DMS 273 (cell line): ENCODE results near the gene TRABD.

Experiments used
- DNase-seq: peaks from one replicate; lab custom pipeline; 2025; ENCODE audit not compliant: unreplicated experiment; lab: John Stamatoyannopoulos, UW

TRABD gene

GRCh38 chr22:50233223-50233622 is 47.5 kb downstream of the TRABD start:
- DNase-seq = no peak

DNA sequence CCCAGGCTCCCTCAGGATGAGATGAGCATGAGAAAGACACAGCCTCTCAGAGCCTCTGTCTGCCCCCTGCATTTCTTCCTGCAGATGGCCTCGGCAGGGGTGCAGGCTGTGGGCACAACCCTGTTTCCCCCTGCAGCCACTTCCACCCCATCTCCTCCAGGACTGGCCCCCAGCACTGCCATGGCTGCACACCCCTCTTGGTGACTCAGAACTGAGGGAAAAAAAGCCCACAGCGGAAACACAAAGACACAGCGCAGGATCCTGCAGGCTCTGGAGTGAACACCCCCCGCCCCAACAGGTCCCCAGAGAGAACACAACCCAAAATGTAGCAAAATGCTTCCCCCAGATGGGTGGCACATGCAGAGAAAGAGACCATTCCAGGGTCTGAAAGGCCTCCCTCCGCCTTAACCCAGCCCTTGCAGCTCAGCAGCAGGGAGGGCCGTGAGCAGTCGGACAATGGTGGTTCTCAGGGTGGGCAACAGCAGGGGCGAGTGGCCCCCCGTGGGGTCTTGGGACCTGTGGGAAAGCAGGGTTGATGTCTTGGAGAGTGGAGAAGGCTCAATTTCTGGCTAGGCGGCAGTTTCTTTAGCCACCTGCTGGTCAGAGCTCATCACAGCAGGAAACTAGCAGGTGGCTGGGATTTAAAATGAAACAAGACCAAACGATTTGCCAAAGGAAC is 51.2 kb downstream of the TRABD start:
- peak; percentile 30 for DNase-seq

- no peak for DNase-seq
These were observed 53.0 kb downstream of the TRABD start for GRCh38 chr22:50238755-50239154.

- DNase-seq = peak; percentile 25
These were observed 56.8 kb downstream of the TRABD start for GRCh38 chr22:50242406-50242949.

GRCh38 chr22:50243685-50244419 is 58.1 kb downstream of the TRABD start:
- DNase-seq = peak; percentile 48

GRCh38 chr22:50244420-50245213 is 58.9 kb downstream of the TRABD start, which contains the start of gene TUBGCP6:
Gene TUBGCP6 (minus strand): TSS chr22:50245023. CDS start chr22:50244459, 564 bp downstream.
- DNase-seq = peak; percentile 95

DNA sequence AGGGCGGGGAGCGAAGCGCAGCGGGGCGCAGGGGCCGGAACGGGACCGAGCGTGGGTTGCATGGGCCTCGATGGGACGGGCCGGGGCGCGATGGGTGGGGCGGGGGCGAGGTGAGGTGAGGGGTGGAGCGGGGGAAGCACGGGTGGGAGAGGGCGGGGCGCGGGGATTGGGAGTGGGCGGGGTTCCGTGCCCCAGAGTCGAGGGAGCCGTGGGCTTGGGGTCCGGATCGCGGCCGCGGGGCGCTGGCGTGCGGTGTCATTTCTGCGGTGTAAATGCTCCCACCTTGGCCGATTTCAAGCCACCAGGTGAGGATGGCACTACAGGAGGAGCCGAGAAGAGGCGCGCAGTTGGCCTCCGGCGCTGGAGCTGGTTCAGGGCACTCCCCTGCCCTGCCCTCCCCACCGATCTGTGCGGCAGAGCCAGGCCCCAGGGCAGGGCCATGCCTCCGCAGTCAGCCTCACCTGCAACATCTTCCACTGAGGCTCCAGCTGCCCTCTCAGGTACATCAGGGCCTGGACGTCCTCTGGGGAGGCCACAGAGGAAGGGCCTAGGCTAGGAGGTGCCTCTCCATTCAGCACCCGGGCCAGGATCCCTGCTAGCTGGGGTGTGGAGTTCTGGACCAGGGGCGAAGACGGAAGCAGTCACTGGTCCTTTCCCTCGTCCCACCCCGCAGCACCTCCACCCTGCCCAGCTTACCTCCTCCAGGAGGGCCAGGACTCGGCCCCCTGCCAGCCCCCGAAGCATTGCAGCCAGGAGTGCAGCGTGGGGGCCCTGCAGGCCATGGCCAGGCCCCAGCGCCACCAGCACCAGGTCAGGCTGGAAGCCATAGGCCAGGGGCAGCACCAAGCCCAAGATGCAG is 59.7 kb downstream of the TRABD start:
- DNase-seq = peak; percentile 48

DNA sequence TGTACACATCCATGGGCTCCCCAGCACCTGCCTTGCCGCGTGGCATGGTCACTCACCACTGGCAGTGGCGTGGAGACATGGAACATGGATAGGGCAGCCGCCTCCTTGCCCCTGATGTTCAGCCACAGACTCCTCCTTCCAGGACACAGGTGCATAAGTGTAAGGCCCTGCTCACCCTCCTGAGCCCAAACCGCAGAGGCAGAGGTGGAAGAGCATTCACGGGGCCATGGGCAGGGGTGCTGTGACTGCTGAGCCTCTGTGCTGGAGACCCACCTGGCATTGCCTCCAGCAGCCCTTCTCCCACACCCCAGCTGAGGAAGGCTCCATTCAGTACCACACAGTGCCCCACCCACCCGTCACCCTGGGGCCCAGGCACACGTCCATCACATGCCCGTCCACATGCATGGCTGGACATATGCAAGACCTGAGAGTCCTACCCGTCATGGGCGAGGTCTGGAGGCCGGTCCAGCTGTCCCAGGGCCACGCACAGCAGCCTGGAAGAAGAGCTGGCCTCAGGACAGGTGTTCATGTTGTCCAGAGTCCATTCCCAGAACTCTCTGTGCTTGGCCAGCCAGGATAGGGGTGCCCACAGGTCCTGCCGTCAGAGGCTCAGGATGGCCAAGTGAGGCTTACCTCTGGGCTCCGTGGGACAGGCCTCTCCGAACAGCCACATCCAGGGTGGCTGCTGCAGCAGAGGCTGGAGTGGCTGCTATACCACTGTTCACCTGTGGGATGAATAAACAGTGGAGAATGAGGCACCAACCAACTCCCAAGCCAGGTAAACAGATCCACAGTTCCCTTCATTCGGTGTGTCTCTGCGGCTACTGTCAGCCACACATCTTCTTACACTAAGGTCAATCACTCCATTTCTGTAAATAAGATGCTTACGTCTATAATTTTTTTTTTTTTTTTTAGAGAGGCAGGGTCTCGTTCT is 60.8 kb downstream of the TRABD start:
- DNase-seq = peak; percentile 47

GRCh38 chr22:50247748-50248147 is 62.0 kb downstream of the TRABD start:
- peak; percentile 24 for DNase-seq

DNA sequence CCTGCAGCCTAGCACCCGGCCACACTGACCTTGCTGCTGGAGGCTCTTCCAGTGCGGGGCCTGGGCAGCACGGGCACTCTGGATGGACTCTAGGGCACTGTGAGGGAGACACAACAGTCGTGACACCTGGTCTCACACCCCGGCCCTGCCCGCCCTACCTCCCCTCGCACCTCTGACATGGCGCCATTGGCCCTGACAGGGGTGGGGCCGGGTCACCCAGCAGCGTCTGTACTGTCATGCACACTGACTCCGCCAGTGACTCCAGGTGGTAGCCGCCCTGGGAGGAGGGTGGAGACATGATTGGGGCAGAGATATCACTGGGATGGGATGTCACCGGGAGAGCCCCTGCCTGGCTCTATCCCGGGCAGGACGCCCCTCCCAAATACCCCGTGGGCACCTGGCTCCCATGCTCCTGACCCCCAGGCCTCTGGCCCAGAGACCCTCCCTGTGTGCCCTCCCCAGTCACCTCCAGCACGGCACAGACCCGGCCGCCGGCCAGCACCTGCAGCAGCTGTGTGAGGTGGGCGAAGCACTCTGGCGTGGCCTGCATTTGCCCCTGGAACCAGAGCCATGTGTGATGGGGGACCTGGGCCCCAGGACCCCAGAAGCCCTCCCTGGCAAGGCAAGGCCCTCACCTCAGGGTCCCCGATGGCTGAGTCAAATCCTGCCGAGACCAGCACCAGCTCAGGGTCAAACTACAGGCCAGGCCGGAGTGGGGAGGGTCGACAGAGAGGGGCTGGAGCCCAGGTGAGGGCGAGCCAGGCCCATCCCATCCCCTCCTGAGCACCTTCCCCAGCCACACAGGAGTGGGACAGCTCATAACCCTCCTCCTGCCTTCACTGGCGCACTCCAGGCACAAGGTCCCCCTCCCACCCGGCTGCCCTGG is 62.7 kb downstream of the TRABD start:
- no peak for DNase-seq
